B cell (primary cell): ENCODE measurements around the gene PDE3B.

Experiments
- EZH2 ChIP-seq: IDR thresholded peaks from 2 replicates; pipeline ENCODE4 v1.6.1; 2012; ENCODE audit warnings: borderline replicate concordance, low read depth, mild to moderate bottlenecking, moderate library complexity, low read length; ENCODE audit not compliant: insufficient read depth, poor library complexity, severe bottlenecking
- TF ChIP-seq, protein P1 (sequence below): fragments of 200-600 bp; IDR thresholded peaks from one replicate; pipeline ENCODE4 v1.8.0; 2022; ENCODE audit warnings: antibody characterized with exemption, mild to moderate bottlenecking

DNA sequence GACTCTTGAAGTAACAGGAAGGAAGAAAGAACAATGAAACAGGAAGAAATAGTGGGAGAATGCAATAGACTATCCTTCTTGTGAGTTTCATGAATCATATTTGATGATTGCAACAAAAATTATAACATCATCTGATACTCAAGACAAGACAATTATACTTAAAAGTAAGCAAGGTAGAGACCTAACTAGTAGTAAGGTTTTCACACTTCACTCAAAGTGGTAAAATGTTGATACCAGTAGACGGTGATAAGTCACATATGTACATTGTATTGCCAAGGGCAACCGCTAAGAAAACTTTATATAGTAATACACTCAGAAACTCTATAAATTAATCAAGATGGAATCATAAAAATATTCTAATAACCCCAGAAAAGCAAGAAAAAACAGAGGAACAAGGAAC, 140.6 kb downstream of the PDE3B start:
- TF ChIP-seq, protein P1, sequence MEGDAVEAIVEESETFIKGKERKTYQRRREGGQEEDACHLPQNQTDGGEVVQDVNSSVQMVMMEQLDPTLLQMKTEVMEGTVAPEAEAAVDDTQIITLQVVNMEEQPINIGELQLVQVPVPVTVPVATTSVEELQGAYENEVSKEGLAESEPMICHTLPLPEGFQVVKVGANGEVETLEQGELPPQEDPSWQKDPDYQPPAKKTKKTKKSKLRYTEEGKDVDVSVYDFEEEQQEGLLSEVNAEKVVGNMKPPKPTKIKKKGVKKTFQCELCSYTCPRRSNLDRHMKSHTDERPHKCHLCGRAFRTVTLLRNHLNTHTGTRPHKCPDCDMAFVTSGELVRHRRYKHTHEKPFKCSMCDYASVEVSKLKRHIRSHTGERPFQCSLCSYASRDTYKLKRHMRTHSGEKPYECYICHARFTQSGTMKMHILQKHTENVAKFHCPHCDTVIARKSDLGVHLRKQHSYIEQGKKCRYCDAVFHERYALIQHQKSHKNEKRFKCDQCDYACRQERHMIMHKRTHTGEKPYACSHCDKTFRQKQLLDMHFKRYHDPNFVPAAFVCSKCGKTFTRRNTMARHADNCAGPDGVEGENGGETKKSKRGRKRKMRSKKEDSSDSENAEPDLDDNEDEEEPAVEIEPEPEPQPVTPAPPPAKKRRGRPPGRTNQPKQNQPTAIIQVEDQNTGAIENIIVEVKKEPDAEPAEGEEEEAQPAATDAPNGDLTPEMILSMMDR = no peak
- no peak for TF ChIP-seq EZH2
